NCI-H748 (cell line): ENCODE results near the gene KLHDC8A.
"Not testable (repeated sequence)": the region's sequence is repeated elsewhere in the genome, so short reads cannot be mapped to it uniquely, and the experiment has no call there.

Experiments used
- DNase-seq: peaks from one replicate; lab custom pipeline; 2025; ENCODE audit not compliant: unreplicated experiment; lab: John Stamatoyannopoulos, UW

Gene KLHDC8A

GRCh38 chr1:205298191-205298994, 58.3 kb downstream of the KLHDC8A start:
- no peak for DNase-seq

- DNase-seq = not testable (repeated sequence)
These were observed 59.1 kb downstream of the KLHDC8A start for GRCh38 chr1:205297546-205298177.

GRCh38 chr1:205296154-205296553, 60.6 kb downstream of the KLHDC8A start:
- no peak for DNase-seq

GRCh38 chr1:205294934-205295333, 61.8 kb downstream of the KLHDC8A start:
- DNase-seq = no peak

GRCh38 chr1:205294175-205294917, 62.4 kb downstream of the KLHDC8A start:
- no peak for DNase-seq

GRCh38 chr1:205293350-205294074, 63.2 kb downstream of the KLHDC8A start:
- no peak for DNase-seq

GRCh38 chr1:205291596-205291995, 65.1 kb downstream of the KLHDC8A start:
- DNase-seq = no peak

- DNase-seq = no peak
These were observed 68.8 kb downstream of the KLHDC8A start for GRCh38 chr1:205287767-205288559.

GRCh38 chr1:205287076-205287475, 69.6 kb downstream of the KLHDC8A start:
- no peak for DNase-seq

- no peak for DNase-seq
These were observed 70.3 kb downstream of the KLHDC8A start for GRCh38 chr1:205286335-205286950.
